Measurements from ENCODE around the gene HBA1.
"Not testable (repeated sequence)": the region's sequence is repeated elsewhere in the genome, so short reads cannot be mapped to it uniquely, and the experiment has no call there.

The HBA1 gene

DNA sequence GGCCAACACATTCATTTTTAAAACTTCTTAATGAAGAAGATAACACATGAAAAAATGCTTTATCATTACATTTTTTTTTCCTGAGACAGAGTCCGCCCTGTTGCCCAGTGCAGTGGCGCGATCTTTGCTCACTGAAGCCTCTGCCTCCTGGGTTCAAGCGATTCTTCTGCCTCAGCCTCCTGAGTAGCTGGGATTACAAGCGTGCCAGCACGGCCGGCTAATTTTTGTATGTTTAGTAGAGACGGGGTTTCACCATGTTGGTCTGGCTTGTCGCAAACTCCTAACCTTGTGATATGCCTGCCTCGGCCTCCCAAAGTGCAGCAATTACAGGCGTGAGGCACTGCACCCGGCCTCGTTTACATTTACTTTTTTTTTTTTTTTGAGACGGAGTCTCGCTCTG lies 17.0 kb downstream of the HBA1 start:
- DNase-seq (ENCODE audit: extremely low read depth in 1 of 2, low read depth in 1 of 2), result no peak

DNA sequence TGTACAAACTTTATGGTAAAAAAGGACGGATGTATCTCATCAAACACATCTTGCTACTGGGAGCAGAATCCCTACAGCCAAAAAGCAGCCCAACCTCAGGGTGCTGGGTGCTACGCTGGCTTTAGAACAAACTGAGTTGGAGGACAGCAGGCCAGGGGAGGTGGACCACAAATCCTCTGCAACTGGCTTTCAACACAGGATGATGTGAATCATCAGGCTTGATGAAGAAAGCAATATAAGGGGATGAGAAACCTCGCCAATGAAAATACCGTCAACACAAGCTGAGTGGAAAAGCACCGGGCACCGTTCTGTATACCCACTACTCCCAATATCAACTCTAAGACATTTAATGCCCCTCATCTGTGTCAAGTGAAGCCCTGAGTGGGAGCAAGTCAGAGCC lies 18.0 kb downstream of the HBA1 start:
- DNase-seq (ENCODE audit: extremely low read depth in 1 of 2, low read depth in 1 of 2), result no peak

DNA sequence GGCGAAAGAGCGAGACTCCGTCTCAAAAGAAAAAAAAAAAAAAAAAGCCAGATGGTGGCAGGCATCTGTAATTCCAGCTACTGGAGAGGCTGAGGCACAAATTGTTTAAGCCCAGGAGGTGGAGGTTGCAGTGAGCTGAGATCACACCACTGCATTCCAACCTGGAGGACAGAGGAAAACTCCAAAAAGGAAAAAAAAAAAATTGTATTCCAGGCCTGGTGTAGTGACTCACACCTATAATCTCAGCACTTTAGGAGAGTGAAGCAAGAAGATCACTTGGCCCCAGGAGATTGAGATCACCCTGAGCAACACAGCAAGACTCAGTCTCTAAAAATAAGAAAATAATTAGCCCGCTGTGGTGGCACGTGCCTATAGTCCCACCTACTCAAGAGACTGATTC lies 23.9 kb downstream of the HBA1 start:
- no peak for DNase-seq (ENCODE audit: extremely low read depth in 1 of 2, low read depth in 1 of 2)

DNA sequence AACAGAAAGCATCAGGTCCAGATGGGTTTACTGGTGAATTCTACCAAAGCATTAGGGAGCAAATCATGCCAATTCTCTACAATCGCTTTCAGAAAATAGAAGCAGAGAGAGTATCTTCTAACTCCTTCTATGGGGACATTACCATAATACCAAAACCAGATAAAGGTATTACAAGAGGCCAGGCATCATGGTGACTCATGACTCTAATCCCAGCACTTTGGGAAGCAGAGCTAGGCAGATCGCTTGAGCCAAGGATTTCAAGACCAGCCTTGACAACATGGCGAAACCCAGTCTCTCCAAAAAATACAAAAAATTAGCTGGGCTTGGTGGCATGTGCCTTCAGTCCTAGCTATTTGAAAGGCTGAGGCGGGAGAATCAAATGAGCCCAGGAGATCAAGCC lies 26.8 kb downstream of the HBA1 start:
- no peak for DNase-seq (ENCODE audit: extremely low read depth in 1 of 2, low read depth in 1 of 2)

DNA sequence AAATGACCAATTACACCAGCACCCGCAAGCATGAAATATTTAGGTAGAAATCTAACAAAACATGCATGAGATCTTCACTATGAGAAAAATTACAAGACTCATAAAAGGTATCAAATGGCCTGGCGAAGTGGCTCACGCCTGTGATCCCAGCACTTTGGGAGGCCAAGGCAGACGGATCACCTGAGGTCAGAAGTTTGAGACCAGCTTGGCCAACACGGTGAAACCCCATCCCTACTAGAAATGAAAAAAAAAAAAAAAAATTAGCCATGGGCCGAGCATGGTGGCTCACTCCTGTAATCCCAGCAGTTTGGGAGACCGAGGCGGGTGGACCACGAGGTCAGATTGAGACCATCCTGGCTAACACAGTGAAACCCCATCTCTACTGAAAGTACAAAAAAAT lies 27.6 kb downstream of the HBA1 start:
- not testable (repeated sequence) for DNase-seq (ENCODE audit: extremely low read depth in 1 of 2, low read depth in 1 of 2)

DNA sequence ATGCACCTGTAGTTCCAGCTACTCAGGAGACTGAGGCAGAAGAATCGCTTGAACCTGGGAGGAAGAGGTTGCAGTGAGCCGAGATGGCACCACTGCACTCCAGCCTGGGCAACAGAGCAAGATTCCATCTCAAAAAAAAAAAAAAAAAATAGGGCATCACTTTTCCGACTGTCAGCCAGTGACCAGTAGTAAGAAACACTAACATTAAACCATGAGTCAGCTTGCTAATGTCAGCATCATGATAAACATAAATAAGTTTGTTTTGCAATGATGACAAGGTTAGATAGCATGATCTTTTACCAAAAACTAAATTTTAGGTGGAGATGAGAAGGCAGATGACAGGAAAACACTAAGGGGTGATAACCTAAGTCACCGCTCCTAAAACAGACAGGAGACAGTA lies 32.9 kb downstream of the HBA1 start:
- not testable (repeated sequence) for DNase-seq (ENCODE audit: extremely low read depth in 1 of 2, low read depth in 1 of 2)

DNA sequence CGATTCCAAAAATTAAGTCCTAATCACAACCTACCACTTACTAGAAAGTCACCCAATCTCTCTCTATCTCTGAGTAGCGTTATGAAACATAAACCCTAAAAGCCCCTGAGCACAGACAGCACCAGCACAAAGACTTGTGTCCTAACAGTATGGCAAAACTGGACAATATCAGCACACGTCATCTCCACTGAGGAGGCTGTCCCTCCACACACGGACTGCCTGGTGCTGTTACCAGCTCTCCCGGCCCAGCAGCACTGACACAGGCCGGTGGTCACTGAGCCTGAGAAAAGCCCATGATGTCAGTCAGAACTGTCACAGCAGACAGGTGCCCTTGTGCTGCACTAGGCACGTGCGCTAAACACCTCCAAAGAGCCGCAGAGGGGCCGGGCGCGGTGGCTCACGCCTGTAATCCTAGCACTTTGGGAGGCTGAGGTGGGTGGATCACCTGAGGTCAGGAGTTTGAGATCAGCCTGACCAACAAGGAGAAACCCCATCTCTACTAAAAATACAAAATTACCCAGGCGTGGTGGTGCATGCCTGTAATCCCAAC lies 35.2 kb downstream of the HBA1 start:
- DNase-seq (ENCODE audit: extremely low read depth in 1 of 2, low read depth in 1 of 2), result not testable (repeated sequence)

DNA sequence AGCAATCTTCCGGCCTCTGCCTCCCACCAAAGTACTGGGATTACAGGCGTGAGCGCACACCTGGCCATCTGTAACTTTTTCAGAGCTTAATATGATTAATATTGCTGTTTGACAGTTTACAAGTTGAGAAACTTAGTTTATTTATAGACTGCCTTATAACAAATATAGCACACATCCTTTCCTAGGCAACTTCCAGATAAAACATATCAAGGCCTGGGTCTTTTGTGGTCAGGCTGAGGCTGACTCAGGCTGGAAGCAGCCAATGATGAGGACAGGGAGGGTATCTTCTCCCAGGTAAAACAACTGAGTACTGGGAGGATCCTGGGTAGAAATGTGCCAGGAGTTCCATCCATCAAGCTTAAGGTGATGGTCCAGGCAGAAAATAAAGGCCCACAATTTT lies 36.5 kb downstream of the HBA1 start:
- no peak for DNase-seq (ENCODE audit: extremely low read depth in 1 of 2, low read depth in 1 of 2)

DNA sequence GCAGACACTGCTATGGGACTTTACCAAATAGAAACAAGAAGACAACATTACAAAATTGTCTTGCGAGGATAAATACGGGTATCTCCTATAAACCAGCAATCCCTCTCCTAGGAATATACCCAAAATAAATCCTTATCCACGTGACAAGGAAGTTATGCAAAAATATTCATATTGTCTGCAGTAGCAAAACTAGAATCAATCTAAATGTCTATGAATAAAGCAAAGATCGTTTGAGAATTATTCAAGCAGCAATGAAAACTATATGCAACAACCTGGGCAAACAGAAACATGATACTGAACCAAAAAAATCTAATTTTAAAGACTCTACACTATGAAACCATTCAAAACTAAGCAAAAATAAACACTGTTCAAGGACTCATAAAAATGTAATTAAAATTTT lies 43.5 kb downstream of the HBA1 start:
- no peak for DNase-seq (ENCODE audit: extremely low read depth in 1 of 2, low read depth in 1 of 2)
